KOPT-K1 (cell line): ENCODE measurements around the gene CHN1.

Experiments used
- H3K27ac ChIP-seq: fragments of 200-600 bp; sonication (generic); 2 replicates; pipeline ENCODE4 v1.5.1; 2016; ENCODE audit warnings: antibody characterized with exemption, mild to moderate bottlenecking, low read depth, low read length; ENCODE audit not compliant: poor library complexity, severe bottlenecking
- H3K36me3 ChIP-seq: fragments of 200-600 bp; sonication (generic); 2 replicates; pipeline ENCODE4 v1.5.1; 2017; ENCODE audit warnings: antibody characterized with exemption, mild to moderate bottlenecking, low read length, moderate library complexity; ENCODE audit not compliant: insufficient read depth
- H3K9me3 ChIP-seq: fragments of 200-600 bp; sonication (generic); 2 replicates; pipeline ENCODE4 v1.5.1; 2017; ENCODE audit warnings: antibody characterized with exemption, low read length, mild to moderate bottlenecking; ENCODE audit not compliant: insufficient read depth, poor library complexity, severe bottlenecking

Gene CHN1

DNA sequence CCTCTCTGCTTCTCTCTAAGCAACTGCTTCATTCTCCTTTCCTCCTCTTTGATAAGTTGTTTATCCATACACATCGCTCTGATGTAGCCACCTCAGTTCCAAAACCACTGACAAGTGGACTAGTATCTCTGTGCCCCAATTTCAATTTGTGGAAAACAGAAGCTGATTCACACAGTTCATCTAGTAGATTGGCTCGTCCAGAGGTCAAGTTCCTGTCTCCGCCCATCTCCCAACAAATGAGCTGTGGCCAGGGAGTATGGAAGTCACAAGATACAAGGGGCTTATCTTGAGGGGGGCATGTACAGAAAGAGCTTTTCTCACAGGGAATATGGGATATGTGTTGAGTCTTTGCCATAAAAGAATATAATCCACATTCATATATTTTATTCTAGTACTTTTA lies 17.7 kb upstream of the CHN1 start:
- no peak overlapping the region for H3K27ac ChIP-seq
- no peaks in the 10 kb centered on the region for H3K36me3 ChIP-seq
- no peaks in the 10 kb centered on the region for H3K9me3 ChIP-seq

DNA sequence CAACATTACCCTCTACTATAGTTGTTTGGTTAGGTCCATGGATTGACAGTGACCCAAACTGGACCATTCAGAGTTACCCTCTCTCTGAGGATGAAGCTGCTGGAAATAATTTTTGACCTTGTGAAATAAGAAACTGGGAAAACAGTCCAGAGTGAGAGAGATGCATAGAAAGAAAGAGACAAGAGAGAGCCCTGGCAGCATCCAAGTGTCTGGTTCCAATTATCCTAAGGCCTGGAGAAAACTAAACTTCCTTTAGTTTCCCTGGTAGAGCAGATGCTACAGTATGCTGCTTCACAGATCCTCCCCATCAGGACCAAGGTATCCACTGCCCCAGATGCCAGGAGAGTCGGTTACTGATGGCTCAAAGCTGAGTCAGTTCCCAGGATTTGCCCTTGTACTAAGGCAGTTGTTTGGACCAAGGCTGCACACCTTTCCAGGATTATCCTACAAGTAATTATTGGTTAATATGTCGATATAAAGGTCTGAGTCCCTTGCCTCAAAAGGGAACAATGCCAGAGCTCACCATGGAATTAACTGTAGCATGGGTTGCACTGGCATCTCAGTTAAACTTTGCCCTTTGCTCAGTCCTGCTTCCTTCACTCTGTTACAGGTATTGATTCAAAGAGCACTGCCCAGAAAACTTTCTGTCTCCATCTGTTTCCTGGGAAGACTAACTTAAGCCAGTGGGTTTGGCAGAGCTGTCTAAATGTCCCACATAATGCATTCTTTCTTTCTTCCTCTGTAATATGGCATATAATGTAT lies 14.6 kb upstream of the CHN1 start:
- no peaks in the 10 kb centered on the region for H3K36me3 ChIP-seq
- H3K9me3 ChIP-seq = no peaks in the 10 kb centered on the region
- no peak overlapping the region for H3K27ac ChIP-seq

DNA sequence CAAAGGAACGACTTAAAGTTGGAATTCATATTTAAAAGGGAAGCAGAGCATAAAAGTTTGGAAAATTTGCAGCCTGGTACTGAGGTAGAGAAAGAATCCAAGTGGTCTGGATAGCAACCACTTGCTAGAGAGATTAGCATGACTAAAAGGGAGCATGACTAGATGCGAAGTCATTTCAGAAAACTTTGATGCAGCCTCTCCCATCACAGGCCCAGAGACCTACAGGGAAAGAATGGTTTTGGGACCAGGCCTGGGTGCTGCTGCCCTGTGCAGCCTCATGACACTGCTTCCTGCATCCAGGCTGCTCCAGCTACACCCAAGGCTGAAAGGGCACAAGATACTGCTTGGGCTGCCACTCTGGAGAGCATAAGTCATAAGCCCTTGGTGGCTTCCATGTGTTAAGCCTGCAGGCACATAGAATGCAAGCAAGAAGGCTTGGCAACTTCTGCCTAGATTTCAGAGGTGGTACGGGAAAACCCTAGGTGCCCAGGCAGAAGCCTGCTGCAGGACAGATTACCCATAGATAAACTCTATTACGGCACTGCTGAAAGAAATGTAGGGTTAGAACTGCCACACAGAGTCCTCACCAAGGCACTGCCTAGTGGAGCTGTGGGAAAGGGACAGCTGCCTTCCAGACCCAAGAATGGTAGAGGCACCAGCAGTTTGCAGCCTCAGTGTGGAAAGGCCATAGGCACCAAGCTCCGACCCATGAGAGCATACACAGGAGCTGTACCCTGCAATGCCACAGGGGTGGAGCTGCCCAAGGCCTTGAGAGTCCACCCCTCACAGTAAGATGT lies 12.6 kb upstream of the CHN1 start:
- Histone ChIP-seq H3K27ac (no peak overlapping the region), H3K36me3 (no peaks in the 10 kb centered on the region), H3K9me3 (no peaks in the 10 kb centered on the region)

DNA sequence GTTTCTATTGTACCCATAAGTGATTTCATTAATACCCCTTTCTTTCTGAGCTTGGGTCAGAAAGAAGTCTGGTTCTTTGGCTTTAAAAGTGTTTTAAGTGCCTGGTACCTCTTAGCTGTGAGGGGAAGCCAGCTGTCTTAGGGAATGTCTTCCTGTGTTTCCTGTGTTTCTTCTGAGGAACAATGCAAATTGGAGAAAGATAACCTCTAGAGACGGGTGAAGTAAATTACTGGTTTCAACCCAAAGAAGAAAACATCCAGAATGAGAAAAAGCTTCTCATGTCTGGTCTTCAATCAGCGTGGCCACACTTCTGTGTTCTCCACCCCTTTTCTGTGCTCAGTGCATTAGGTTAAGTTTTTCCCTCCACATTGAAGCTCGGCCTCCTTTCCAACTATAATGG lies 10.2 kb upstream of the CHN1 start:
- Histone ChIP-seq H3K36me3 (no peaks in the 10 kb centered on the region), H3K27ac (no peak overlapping the region), H3K9me3 (no peaks in the 10 kb centered on the region)

DNA sequence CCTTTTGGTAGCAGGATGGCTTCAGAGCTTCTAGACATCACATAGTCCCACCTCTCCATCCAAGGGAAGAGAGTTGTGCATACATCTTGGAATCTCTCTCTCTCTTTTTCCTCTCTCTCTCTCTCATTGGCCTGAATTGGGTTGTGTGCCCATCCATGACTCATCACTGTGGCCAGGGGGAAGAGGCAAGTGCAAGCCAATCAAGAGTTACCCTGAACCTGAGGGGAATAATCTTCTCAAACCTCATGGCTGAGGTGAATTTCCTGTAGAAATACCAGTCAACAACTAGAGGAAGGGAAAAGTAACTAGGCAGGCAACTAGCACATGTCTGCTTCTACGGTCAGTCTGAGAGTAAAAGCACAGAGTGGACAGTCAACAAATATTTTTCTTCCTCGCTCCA lies 7.3 kb upstream of the CHN1 start:
- H3K36me3 ChIP-seq = no peaks in the 10 kb centered on the region
- no peaks in the 10 kb centered on the region for H3K9me3 ChIP-seq
- H3K27ac ChIP-seq = no peak overlapping the region

DNA sequence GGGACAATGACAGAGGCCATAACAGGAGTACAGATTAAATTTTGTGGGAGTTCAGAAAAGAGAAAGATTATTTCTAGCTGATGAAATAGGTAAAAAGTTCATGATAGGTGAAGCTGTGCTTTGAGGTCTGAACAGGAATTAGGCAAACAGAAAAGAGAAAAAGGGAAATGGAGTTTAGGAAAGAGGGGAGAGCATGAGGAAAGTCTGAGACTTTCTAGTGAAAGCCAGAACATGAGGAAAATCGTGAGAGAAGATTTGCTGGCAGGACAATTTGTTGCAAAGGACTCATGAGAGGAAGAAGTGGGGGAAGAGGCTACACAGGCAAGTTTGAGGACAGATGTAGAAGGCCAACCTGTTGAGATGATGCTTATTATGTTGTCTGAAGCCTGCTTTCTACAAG lies 6.3 kb upstream of the CHN1 start:
- Histone ChIP-seq H3K9me3 (no peaks in the 10 kb centered on the region), H3K27ac (no peak overlapping the region), H3K36me3 (no peaks in the 10 kb centered on the region)

DNA sequence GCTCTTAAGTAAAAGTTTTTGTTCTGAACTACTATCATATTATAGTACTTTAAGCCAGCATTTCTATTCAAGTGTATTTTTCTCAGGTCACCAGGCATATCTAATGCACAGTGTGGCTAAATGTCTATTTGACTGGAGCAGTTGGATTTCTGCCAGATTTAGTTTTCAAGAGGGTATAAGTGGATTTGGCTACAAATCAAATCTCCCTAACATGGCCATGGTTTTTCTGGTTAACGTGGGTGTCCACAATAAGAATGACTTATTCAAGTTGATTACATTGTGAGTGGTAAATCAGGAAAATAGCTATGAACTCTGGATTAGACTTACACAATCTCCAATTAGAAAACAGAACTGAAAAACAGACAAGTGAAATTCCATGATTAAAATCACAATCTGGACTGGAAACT lies 5.7 kb upstream of the CHN1 start:
- Histone ChIP-seq H3K9me3 (no peaks in the 10 kb centered on the region), H3K36me3 (no peaks in the 10 kb centered on the region), H3K27ac (no peak overlapping the region)

DNA sequence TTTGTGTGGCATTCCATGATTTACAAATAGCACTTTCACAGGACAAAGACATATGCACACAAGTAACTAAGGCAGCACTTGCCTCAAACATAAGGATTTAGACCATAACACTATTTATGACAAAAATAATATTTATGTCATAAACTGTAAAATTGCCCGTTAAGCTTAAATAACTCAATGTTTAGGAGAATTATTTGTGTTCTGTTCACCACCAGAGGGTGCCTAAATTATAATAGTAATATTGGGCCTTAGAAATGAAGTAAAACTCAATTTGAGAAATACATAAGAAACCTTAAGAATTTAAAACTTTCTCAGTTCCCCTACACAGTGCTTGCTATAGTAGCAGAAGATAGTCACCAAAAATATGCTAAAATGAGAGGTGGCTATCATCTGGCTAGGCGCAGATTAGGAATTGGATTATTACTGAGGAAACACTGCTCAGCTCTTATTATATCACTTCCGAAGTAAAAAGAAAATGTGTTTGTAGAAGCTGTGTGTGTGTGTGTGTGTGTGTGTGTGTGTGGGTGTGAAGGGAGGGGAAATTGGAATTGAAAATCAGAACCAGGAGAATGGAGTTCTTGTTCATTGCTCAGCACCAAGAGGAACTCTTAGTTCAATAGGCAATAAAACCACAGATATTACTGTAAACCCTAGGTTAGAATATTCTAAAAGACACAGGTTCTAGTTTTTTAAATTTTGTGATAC lies 4.9 kb upstream of the CHN1 start:
- H3K9me3 ChIP-seq = no peaks in the 10 kb centered on the region
- H3K36me3 ChIP-seq = no peaks in the 10 kb centered on the region
- H3K27ac ChIP-seq = no peak overlapping the region

DNA sequence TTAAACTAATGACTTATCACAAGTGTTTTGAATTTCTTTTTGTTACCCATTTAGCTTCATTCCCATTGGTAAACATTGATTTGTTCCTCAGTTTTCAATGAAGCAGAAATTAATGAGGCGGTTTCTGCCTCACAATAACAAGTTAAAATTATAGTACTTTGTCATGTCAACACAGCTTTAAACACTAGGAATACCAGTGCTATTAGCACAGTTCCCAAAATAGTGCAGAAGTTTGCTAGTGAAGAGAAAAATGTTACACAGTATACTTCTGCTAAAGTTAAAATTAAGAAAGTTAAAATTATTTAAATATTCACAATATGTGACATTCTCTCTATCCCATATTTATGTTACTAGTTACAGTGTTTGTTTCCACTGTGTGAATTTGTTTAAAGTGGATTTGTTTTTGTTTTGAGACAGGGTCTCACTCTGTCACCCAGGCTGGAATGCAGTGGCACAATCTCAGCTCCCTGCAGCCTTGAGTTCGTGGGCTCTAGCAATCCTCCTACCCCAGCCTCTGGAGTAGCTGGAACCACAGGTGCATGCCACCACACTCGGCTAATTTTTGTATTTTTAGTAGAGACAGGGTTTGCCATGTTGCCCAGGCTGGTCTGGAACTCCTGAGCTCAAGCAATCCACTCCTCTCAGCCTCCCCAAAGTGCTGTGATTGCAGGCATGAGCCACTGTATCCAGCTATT lies 3.8 kb upstream of the CHN1 start:
- H3K36me3 ChIP-seq = no peaks in the 10 kb centered on the region
- no peak overlapping the region for H3K27ac ChIP-seq
- H3K9me3 ChIP-seq = no peaks in the 10 kb centered on the region

DNA sequence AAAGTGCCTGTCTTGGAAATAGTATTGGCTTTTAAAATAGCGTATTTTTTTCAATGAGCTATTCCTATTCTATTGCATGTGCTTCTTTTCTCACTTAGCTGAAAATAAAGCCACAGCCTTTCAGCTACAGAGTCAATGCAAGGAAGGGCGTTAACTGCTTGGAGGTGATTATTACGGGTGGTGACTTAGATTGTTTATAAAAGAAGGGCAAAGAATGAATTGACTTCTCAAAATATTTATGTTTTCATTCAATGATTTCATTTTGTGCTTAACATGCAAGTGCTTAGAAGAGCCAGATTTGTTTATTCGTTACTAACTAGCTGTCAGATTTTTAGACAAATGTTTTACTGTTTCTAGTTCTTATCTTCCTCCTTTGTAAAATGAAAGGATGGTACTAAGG lies 2.8 kb upstream of the CHN1 start:
- Histone ChIP-seq H3K36me3 (no peaks in the 10 kb centered on the region), H3K27ac (no peak overlapping the region), H3K9me3 (no peaks in the 10 kb centered on the region)

DNA sequence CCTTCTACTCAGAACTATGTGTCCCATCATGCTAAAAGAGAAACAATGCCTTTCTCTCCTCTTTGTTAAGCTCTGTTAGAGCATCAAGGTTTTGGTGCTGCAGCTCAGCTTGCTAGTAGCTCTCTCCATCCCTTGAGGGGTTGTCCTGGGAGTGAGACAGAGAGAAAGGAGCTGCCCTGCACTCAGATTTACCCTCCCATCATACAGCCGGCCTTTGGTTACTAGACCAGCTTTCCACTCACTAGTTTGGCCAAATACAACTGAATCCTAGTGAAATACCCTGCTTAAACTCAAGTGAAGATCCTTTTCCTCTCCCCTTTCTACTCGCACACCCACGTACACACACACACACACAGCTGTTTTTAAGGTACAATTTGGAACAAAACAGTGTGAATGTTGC lies 2.3 kb upstream of the CHN1 start:
- Histone ChIP-seq H3K27ac (no peak overlapping the region), H3K36me3 (no peaks in the 10 kb centered on the region), H3K9me3 (no peaks in the 10 kb centered on the region)

DNA sequence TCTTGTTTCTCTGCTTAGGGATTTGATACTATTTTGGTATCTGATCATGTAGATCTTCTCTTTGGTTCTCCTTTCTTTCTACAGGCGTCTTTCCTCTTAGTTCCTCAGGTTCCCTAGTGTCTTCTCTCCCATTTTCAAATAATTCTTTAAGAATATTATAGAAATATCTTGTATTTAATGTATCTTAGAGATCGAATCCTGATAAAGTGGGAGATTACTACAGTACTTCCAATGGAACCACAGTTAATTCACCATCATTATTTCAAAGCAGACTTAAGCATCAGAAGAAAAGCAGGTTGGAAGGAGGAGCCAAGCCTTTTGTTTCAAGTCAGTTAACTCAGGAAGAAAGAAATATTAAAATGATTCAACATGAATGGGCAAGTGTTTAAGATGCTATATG lies 1.1 kb upstream of the CHN1 start:
- Histone ChIP-seq H3K27ac (no peak overlapping the region), H3K9me3 (no peaks in the 10 kb centered on the region), H3K36me3 (no peaks in the 10 kb centered on the region)

DNA sequence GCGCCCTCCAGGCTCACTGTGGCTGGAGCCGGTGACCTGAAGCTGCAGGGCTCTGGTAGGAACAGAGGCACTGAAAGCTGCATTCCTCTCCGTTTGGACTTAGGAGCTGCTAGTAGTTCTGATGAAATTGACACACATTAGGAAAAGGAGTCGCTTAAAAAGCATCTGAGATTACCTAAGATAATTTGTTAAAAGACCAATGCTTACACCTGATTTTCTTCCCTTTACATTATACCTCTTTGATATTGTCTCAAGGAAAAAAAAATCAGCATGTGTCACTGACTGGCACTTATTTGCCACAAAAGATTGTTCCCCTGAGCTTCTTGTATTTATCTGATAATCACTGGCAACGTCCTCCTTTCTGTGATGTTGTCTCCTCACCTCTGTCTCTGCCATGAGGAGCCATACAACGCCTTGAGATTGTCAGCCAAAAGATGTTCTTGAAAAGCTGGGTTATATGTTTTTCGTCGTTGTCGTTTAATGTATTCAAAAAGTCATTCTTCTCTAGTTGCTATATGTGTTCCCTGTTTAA lies 618 bp upstream of the CHN1 start:
- Histone ChIP-seq H3K9me3 (no peaks in the 10 kb centered on the region), H3K27ac (no peak overlapping the region), H3K36me3 (no peaks in the 10 kb centered on the region)

DNA sequence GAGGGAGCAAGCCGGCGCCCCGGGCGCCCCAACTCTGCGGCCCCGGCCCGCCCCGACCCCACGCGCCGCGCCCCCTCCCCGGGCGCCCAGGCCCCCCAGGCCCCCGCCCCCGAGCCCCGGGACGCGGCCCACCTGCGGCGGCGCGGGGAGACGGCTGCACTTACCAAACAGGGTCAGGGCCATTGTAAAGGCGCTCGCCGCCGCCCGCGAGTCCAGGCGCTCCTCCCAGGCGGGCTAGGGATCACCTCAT lies 526 bp downstream of the CHN1 start:
- Histone ChIP-seq H3K27ac (no peak overlapping the region), H3K9me3 (no peaks in the 10 kb centered on the region), H3K36me3 (no peaks in the 10 kb centered on the region)
